Measurements from ENCODE around the gene KLHDC8A.

Gene KLHDC8A

GRCh38 chr1:205354259-205355074 is 2.3 kb downstream of the KLHDC8A start:
- H3K27ac ChIP-seq (replicated peaks; ENCODE audit: low read length), result peak overlapping the region; percentile 2

GRCh38 chr1:205353612-205354011 is 3.1 kb downstream of the KLHDC8A start:
- no peak overlapping the region for H3K14ac ChIP-seq (ENCODE audit: low read length)
- no peak overlapping the region for H2BK5ac ChIP-seq (ENCODE audit: low read length)
- H3K27me3 ChIP-seq (ENCODE audit: control insufficient read depth in 3 of 3, insufficient read depth in 3 of 3, low read depth in 1 of 3, low read length in 3 of 3), result no peaks in the 10 kb centered on the region
- peaks cover 36 to 51% of the 10 kb centered on the region in 2 donors for H3K4me1 ChIP-seq (ENCODE audit: control insufficient read depth in 2 of 2, insufficient read depth in 1 of 2, low read depth in 1 of 2, low read length in 2 of 2)
- no peaks in the 10 kb centered on the region for H3K36me3 ChIP-seq (replicated peaks in 1 of 2; ENCODE audit: control insufficient read depth in 2 of 2, insufficient read depth in 2 of 2, low read length in 2 of 2)
- H2BK120ac ChIP-seq (ENCODE audit: low read depth, low read length), result no peak overlapping the region
- H4K91ac ChIP-seq (ENCODE audit: low read depth, low read length, poor library complexity), result no peak overlapping the region
- H3K9me3 ChIP-seq (replicated peaks in 1 of 2; ENCODE audit: control insufficient read depth in 2 of 2, insufficient read depth in 1 of 2, low read depth in 1 of 2, low read length in 2 of 2), result no peaks in the 10 kb centered on the region
- no peak overlapping the region for H3K4ac ChIP-seq (ENCODE audit: low read length)
- no peak overlapping the region for H3K4me3 ChIP-seq (ENCODE audit: low read length in 2 of 2)
- DNase-seq (ENCODE audit: low spot score), result no peak
- H2AFZ ChIP-seq (ENCODE audit: low read length), result no peak overlapping the region
- H4K8ac ChIP-seq (ENCODE audit: low read depth, low read length), result no peak overlapping the region
- no peak overlapping the region for H3K27ac ChIP-seq (replicated peaks; ENCODE audit: low read length)
- no peak overlapping the region for H3K23ac ChIP-seq (ENCODE audit: low read depth, low read length, poor library complexity)
- no peak overlapping the region for H2BK15ac ChIP-seq (ENCODE audit: low read length)
- H3K9ac ChIP-seq (ENCODE audit: low read depth, low read length, poor library complexity), result no peak overlapping the region
- H3K4me2 ChIP-seq (ENCODE audit: insufficient read depth, low read length, poor library complexity, severe bottlenecking), result no peak overlapping the region
- H2AK5ac ChIP-seq (ENCODE audit: low read depth, low read length), result peak overlapping the region; percentile 62
- peak overlapping the region; percentile 68 for H3K18ac ChIP-seq (ENCODE audit: low read length)
- H3K79me1 ChIP-seq (ENCODE audit: low read depth, low read length), result peaks cover 7% of the 10 kb centered on the region
- no peak overlapping the region for H2BK12ac ChIP-seq (ENCODE audit: low read length)
- WGBS, 2 donors (ENCODE audit: extremely low coverage in 2 of 2, insufficient read length in 2 of 2, insufficient replicate concordance in 1 of 2), result no CpG with 5 or more reads among the region's 6 CpGs

More at GRCh38 chr1:205354259-205355074, 2.3 kb downstream of the KLHDC8A start:
- Histone ChIP-seq H4K8ac (ENCODE audit: low read depth, low read length) (no peak overlapping the region), H2BK15ac (ENCODE audit: low read length) (no peak overlapping the region), H3K36me3 (replicated peaks in 1 of 2; ENCODE audit: control insufficient read depth in 2 of 2, insufficient read depth in 2 of 2, low read length in 2 of 2) (no peaks in the 10 kb centered on the region), H2BK12ac (ENCODE audit: low read length) (no peak overlapping the region), H3K4me3 (ENCODE audit: low read length in 2 of 2) (peak overlapping the region in 1 of 2 donors; percentile 5), H3K14ac (ENCODE audit: low read length) (no peak overlapping the region), H3K9ac (ENCODE audit: low read depth, low read length, poor library complexity) (no peak overlapping the region), H2BK120ac (ENCODE audit: low read depth, low read length) (no peak overlapping the region), H2AK5ac (ENCODE audit: low read depth, low read length) (no peak overlapping the region), H3K23ac (ENCODE audit: low read depth, low read length, poor library complexity) (no peak overlapping the region), H3K4me1 (ENCODE audit: control insufficient read depth in 2 of 2, insufficient read depth in 1 of 2, low read depth in 1 of 2, low read length in 2 of 2) (peaks cover 36 to 47% of the 10 kb centered on the region in 2 donors), H2BK5ac (ENCODE audit: low read length) (no peak overlapping the region), H2AFZ (ENCODE audit: low read length) (no peak overlapping the region), H3K27me3 (ENCODE audit: control insufficient read depth in 3 of 3, insufficient read depth in 3 of 3, low read depth in 1 of 3, low read length in 3 of 3) (no peaks in the 10 kb centered on the region), H3K79me1 (ENCODE audit: low read depth, low read length) (peaks cover 7% of the 10 kb centered on the region), H3K4me2 (ENCODE audit: insufficient read depth, low read length, poor library complexity, severe bottlenecking) (peak overlapping the region; percentile 35), H3K4ac (ENCODE audit: low read length) (no peak overlapping the region), H4K91ac (ENCODE audit: low read depth, low read length, poor library complexity) (no peak overlapping the region), H3K18ac (ENCODE audit: low read length) (no peak overlapping the region), H3K9me3 (replicated peaks in 1 of 2; ENCODE audit: control insufficient read depth in 2 of 2, insufficient read depth in 1 of 2, low read depth in 1 of 2, low read length in 2 of 2) (no peaks in the 10 kb centered on the region)
- WGBS, 2 donors (ENCODE audit: extremely low coverage in 2 of 2, insufficient read length in 2 of 2, insufficient replicate concordance in 1 of 2), result no CpG with 5 or more reads among the region's 5 CpGs
- no peak for DNase-seq (ENCODE audit: low spot score)

GRCh38 chr1:205353191-205353590 is 3.5 kb downstream of the KLHDC8A start:
- H3K4ac ChIP-seq (ENCODE audit: low read length), result no peak overlapping the region
- no peak overlapping the region for H3K18ac ChIP-seq (ENCODE audit: low read length)
- H2BK12ac ChIP-seq (ENCODE audit: low read length), result no peak overlapping the region
- H3K23ac ChIP-seq (ENCODE audit: low read depth, low read length, poor library complexity), result no peak overlapping the region
- H2AFZ ChIP-seq (ENCODE audit: low read length), result no peak overlapping the region
- H3K9ac ChIP-seq (ENCODE audit: low read depth, low read length, poor library complexity), result no peak overlapping the region
- no CpG with 5 or more reads among the region's 4 CpGs for WGBS, 2 donors (ENCODE audit: extremely low coverage in 2 of 2, insufficient read length in 2 of 2, insufficient replicate concordance in 1 of 2)
- H2BK5ac ChIP-seq (ENCODE audit: low read length), result no peak overlapping the region
- no peak overlapping the region for H3K27ac ChIP-seq (replicated peaks; ENCODE audit: low read length)
- peaks cover 7% of the 10 kb centered on the region for H3K79me1 ChIP-seq (ENCODE audit: low read depth, low read length)
- H3K4me1 ChIP-seq (ENCODE audit: control insufficient read depth in 2 of 2, insufficient read depth in 1 of 2, low read depth in 1 of 2, low read length in 2 of 2), result peaks cover 36 to 53% of the 10 kb centered on the region in 2 donors
- no peaks in the 10 kb centered on the region for H3K27me3 ChIP-seq (ENCODE audit: control insufficient read depth in 3 of 3, insufficient read depth in 3 of 3, low read depth in 1 of 3, low read length in 3 of 3)
- no peak for DNase-seq (ENCODE audit: low spot score)
- no peak overlapping the region for H3K4me3 ChIP-seq (ENCODE audit: low read length in 2 of 2)
- no peak overlapping the region for H2BK120ac ChIP-seq (ENCODE audit: low read depth, low read length)
- H2AK5ac ChIP-seq (ENCODE audit: low read depth, low read length), result no peak overlapping the region
- H3K36me3 ChIP-seq (replicated peaks in 1 of 2; ENCODE audit: control insufficient read depth in 2 of 2, insufficient read depth in 2 of 2, low read length in 2 of 2), result no peaks in the 10 kb centered on the region
- no peaks in the 10 kb centered on the region for H3K9me3 ChIP-seq (replicated peaks in 1 of 2; ENCODE audit: control insufficient read depth in 2 of 2, insufficient read depth in 1 of 2, low read depth in 1 of 2, low read length in 2 of 2)
- no peak overlapping the region for H2BK15ac ChIP-seq (ENCODE audit: low read length)
- H4K8ac ChIP-seq (ENCODE audit: low read depth, low read length), result no peak overlapping the region
- H3K14ac ChIP-seq (ENCODE audit: low read length), result no peak overlapping the region
- no peak overlapping the region for H4K91ac ChIP-seq (ENCODE audit: low read depth, low read length, poor library complexity)
- H3K4me2 ChIP-seq (ENCODE audit: insufficient read depth, low read length, poor library complexity, severe bottlenecking), result no peak overlapping the region

- no peak overlapping the region for H3K4me3 ChIP-seq (ENCODE audit: low read length in 2 of 2)
- no CpG with 5 or more reads among the region's 11 CpGs for WGBS, 2 donors (ENCODE audit: extremely low coverage in 2 of 2, insufficient read length in 2 of 2, insufficient replicate concordance in 1 of 2)
- H3K9ac ChIP-seq (ENCODE audit: low read depth, low read length, poor library complexity), result peak overlapping the region; percentile 24
- H3K27ac ChIP-seq (replicated peaks; ENCODE audit: low read length), result peak overlapping the region; percentile 47
- no peaks in the 10 kb centered on the region for H3K36me3 ChIP-seq (replicated peaks in 1 of 2; ENCODE audit: control insufficient read depth in 2 of 2, insufficient read depth in 2 of 2, low read length in 2 of 2)
- H2BK120ac ChIP-seq (ENCODE audit: low read depth, low read length), result no peak overlapping the region
- no peak for DNase-seq (ENCODE audit: low spot score)
- H4K91ac ChIP-seq (ENCODE audit: low read depth, low read length, poor library complexity), result no peak overlapping the region
- no peak overlapping the region for H4K8ac ChIP-seq (ENCODE audit: low read depth, low read length)
- H2AFZ ChIP-seq (ENCODE audit: low read length), result peak overlapping the region; percentile 19
- H3K18ac ChIP-seq (ENCODE audit: low read length), result peak overlapping the region; percentile 80
- peak overlapping the region; percentile 37 for H3K23ac ChIP-seq (ENCODE audit: low read depth, low read length, poor library complexity)
- H3K4ac ChIP-seq (ENCODE audit: low read length), result no peak overlapping the region
- H3K4me1 ChIP-seq (ENCODE audit: control insufficient read depth in 2 of 2, insufficient read depth in 1 of 2, low read depth in 1 of 2, low read length in 2 of 2), result peaks cover 32 to 50% of the 10 kb centered on the region in 2 donors
- H2AK5ac ChIP-seq (ENCODE audit: low read depth, low read length), result peak overlapping the region; percentile 31
- no peak overlapping the region for H3K4me2 ChIP-seq (ENCODE audit: insufficient read depth, low read length, poor library complexity, severe bottlenecking)
- H3K79me1 ChIP-seq (ENCODE audit: low read depth, low read length), result peaks cover 7% of the 10 kb centered on the region
- H2BK5ac ChIP-seq (ENCODE audit: low read length), result peak overlapping the region; percentile 69
- H3K27me3 ChIP-seq (ENCODE audit: control insufficient read depth in 3 of 3, insufficient read depth in 3 of 3, low read depth in 1 of 3, low read length in 3 of 3), result no peaks in the 10 kb centered on the region
- H3K14ac ChIP-seq (ENCODE audit: low read length), result peak overlapping the region; percentile 23
- H3K9me3 ChIP-seq (replicated peaks in 1 of 2; ENCODE audit: control insufficient read depth in 2 of 2, insufficient read depth in 1 of 2, low read depth in 1 of 2, low read length in 2 of 2), result no peaks in the 10 kb centered on the region
- H2BK15ac ChIP-seq (ENCODE audit: low read length), result peak overlapping the region; percentile 92
- H2BK12ac ChIP-seq (ENCODE audit: low read length), result peak overlapping the region; percentile 49
These were observed 4.6 kb downstream of the KLHDC8A start for GRCh38 chr1:205351984-205352713.

All from neuronal stem cell (in vitro differentiated cells).